GM03348 (cell line): ENCODE measurements around the gene TMEM150A.
"Not testable (repeated sequence)": the region's sequence is repeated elsewhere in the genome, so short reads cannot be mapped to it uniquely, and the experiment has no call there.

Experiments
- DNase-seq: peaks from one replicate; pipeline ENCODE4 v3.0.0; 2012; ENCODE audit warnings: low spot score

The TMEM150A gene

GRCh38 chr2:85593023-85593422 lies 9.5 kb downstream of the TMEM150A start:
- no peak for DNase-seq

GRCh38 chr2:85592299-85592698 lies 10.2 kb downstream of the TMEM150A start:
- DNase-seq = not testable (repeated sequence)

- no peak for DNase-seq
Observed at GRCh38 chr2:85591563-85591962, 10.9 kb downstream of the TMEM150A start.

GRCh38 chr2:85590950-85591349 lies 11.5 kb downstream of the TMEM150A start:
- no peak for DNase-seq

- peak; percentile 90 for DNase-seq
Observed at GRCh38 chr2:85589982-85590791, 12.3 kb downstream of the TMEM150A start.

DNA sequence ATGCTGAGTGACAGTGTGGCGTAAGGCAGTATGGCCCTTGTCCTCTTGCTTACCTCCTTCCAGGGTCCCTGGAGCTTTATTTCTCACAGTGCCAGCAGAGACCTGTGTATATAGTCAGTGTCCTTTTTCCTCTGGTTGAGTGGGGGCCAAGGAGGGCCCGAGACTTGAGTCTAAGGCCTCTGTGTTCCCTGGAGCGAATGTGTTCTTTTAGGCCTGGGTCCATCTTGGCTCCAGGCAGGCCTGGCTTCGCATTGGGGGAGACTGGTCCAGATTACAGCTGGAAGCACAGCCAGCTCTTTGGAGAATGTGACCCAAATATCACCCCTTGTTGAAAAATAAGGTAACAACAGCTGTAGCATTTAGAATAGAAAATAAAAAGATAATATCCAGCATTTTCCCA lies 13.3 kb downstream of the TMEM150A start:
- DNase-seq = no peak

- DNase-seq = no peak
Observed at GRCh38 chr2:85588645-85589044, 13.9 kb downstream of the TMEM150A start.

GRCh38 chr2:85588236-85588635 lies 14.3 kb downstream of the TMEM150A start:
- no peak for DNase-seq

DNA sequence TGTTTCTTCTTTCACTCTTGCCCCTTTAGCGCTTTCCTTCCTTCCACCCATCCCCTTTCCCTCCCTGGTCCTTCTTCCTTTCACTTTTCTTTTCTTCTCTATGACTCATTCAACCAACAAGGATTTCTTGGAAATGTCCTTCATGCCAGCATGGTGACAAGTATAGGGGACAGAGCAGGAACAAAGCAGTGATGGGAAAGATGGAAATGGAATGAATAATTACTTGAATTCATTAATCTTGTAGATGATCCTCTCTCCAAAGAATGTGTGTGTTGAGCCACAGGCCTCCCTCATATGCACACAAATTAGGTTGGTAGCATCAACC lies 16.8 kb downstream of the TMEM150A start:
- DNase-seq = peak; percentile 56

GRCh38 chr2:85584857-85585780 lies 17.4 kb downstream of the TMEM150A start:
- DNase-seq = peak; percentile 59

DNA sequence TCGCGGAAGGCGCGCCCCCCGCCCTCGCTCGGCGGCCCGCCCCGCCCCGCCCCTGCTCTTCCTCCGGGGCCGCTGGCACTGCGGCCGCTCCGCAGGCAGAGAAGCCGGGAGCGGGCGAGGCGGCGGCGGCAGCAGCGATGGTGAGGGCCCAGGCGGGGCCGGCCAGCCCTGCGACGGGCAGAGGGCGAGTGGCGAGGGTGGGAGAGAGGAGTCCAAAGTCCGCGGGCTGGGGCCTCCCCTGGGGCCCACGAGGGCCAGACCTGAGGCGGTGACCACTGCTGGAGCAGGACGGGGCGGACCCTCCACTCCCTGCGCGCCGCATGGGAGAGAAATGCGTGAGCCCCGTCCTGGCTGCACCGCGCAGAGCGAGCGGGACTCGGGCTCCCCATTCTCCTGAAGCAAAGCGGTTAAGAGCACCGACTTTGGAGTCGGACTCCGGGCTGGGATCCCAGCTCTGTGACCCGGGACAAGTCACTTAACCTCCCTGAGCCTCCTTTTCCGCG lies 18.1 kb downstream of the TMEM150A start, which contains the start of gene VAMP5:
Gene VAMP5 (plus strand): TSS at position 78 of the 503 bp plus-strand sequence. CDS start 60 bp downstream, at position 138.
- DNase-seq = peak; percentile 82

GRCh38 chr2:85583667-85584353 lies 18.7 kb downstream of the TMEM150A start:
- DNase-seq = no peak

GRCh38 chr2:85582492-85582891 lies 20.0 kb downstream of the TMEM150A start:
- DNase-seq = no peak

GRCh38 chr2:85580206-85580605 lies 22.3 kb downstream of the TMEM150A start:
- no peak for DNase-seq

DNA sequence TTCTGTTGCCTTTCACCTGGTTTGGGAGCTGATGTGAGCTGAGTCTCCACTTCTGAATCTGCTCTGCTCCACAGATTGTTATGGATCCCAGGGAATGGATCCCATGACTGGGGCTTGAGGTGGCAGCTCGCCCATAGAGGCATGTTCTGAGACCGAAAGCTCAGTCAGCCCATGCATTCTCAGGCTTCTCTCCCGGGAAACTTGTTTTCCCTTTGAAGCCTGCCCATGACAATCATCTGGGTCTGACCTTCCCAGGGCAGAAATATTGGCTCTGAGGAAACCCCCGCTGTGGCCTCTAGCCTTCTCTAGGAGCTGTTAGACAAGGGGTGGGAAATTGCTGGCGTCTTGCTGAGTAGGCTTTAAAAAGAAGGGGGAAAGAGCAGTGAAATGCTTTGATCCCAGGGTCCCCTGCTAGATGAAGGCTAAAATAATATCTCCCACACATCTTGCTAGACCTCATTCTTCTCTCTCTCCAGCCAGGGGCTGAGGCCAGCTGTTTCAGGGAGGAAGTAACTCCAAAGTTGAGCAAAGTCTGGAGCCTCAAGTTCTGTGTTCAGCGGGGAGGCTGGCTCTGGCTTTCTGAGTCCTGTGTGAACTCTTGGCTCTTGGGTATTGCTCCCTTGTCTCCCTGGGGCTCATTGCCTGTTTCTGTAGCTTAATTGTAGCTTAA lies 23.1 kb downstream of the TMEM150A start:
- no peak for DNase-seq

GRCh38 chr2:85578243-85579180 lies 24.0 kb downstream of the TMEM150A start:
- DNase-seq = no peak

GRCh38 chr2:85577386-85578242 lies 24.9 kb downstream of the TMEM150A start, which contains the start of gene VAMP8:
Gene VAMP8, plus strand, starts transcription at chr2:85577586. Its CDS starts 61 bp downstream, at chr2:85577647.
- DNase-seq = no peak

DNA sequence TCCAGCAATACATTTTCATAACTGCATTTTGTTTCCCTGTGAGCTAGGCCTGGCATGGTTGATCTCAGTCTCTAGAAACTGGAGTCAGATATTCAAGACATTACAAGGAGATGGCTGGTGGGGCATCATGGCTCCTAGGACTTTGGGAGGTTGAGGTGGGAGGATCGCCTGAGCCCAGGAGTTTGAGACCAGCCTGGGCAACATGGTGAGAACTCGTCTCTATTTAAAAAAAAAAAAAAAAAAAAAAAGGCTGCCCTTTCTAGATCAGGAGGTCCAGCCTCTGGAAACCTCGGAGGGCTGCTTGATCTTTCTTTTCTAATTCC lies 25.5 kb downstream of the TMEM150A start:
- no peak for DNase-seq

DNA sequence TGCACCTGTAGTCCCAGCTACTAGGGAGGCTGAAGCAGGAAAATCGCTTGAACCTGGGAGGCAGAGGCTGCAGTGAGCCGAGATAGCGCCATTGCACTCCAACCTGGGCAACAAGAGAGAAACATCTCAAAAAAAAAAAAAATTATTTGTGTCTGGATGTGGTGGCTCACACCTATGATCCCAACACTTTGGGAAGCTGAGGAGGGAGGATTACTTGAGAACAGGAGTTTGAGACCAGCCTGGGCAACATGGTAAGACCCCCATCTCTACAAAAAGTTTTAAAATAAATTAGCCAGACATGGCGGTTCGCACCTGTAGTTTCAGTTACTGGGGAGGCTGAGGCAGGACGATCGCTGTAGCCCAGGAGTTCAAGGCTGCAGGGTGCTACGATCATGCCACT lies 26.8 kb downstream of the TMEM150A start:
- DNase-seq = no peak

DNA sequence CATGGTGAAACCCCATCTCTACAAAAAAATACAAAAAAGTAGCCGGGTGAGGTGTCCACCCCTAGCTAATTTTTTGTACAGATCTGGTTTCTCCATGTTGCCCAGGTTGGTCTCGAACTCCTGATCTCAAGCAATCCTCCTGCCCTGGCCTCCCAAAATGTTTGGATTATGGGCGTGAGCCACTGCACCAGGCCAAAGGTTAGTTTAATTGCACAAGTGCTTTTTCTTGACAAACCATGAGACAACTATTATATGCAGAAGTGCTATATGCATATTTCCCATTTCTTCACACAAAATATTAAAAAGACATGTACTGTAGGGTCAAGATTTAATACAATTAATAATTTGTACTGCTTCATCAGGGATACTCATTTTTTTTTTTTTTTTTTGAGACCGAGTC lies 36.2 kb downstream of the TMEM150A start:
- DNase-seq = no peak
